SHP77 treated with DMSO at 0.1 percent for 48 hours (cell line): Measurements from ENCODE around the gene MYO5A.

Experiments used
- DNase-seq: peaks from one replicate; lab custom pipeline; 2025; lab: John Stamatoyannopoulos, UW

Gene MYO5A

DNA sequence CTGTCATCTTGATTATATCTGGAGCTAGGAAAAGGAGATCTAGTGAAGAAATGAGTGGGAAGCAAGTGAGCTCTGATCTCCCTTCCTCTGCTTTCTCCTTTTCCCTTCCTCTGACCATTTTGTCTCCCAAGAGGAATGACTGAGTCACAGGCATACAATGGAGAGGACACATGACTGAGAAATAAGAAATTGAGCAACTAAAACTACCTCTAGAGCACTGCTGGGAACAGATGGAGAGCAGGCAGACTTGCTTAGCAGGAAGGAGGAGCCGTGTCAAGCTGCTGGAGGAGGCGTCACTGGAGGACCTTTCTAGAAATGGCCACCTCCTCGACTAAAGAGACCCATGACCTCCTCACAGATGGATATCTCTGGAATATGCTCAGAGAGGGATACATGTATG, 166.2 kb downstream of the MYO5A start:
- DNase-seq, result no peak

DNA sequence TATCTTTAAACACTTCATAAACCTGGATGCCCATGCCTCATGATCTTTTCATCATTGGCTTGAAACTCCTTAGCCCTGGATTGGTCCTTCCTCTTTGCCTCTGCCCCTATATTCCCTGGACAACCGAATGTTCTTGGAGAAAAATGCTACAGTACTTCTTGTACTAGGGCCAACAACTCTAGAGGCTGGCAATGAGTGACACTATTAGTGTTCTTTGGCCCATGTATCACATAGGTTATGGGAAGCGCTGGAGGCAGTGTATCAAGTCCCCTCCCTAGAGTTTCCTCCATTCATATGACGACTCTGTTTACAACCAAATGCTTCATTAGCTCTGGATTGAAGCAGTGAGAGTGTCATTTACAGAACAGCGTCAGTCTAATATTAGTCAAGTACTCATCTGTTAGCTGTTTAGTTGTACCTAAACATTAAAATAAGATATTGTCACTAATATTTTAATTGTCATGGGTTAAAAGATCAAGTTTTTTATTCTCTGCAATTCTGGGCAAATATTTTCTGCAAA, 166.6 kb downstream of the MYO5A start:
- no peak for DNase-seq

DNA sequence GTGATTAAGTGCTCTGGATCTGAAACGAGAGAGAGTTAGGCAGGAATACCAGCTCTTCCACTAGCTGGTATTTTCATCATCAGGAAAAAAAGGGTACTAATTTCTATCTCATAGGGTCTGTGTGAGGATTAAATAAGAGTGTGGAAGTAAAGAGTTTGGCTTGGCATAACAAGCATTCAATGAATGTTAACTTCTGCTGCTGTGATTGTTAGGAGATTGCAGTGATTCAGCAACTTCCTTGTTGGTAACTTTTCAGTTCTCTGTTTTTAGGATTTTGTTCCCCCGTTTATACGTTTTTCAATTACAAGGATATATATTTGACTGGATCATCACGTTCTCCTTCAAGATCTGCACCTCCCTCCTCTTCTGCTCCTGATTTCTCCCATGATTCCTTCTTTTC, 167.2 kb downstream of the MYO5A start:
- DNase-seq, result no peak

DNA sequence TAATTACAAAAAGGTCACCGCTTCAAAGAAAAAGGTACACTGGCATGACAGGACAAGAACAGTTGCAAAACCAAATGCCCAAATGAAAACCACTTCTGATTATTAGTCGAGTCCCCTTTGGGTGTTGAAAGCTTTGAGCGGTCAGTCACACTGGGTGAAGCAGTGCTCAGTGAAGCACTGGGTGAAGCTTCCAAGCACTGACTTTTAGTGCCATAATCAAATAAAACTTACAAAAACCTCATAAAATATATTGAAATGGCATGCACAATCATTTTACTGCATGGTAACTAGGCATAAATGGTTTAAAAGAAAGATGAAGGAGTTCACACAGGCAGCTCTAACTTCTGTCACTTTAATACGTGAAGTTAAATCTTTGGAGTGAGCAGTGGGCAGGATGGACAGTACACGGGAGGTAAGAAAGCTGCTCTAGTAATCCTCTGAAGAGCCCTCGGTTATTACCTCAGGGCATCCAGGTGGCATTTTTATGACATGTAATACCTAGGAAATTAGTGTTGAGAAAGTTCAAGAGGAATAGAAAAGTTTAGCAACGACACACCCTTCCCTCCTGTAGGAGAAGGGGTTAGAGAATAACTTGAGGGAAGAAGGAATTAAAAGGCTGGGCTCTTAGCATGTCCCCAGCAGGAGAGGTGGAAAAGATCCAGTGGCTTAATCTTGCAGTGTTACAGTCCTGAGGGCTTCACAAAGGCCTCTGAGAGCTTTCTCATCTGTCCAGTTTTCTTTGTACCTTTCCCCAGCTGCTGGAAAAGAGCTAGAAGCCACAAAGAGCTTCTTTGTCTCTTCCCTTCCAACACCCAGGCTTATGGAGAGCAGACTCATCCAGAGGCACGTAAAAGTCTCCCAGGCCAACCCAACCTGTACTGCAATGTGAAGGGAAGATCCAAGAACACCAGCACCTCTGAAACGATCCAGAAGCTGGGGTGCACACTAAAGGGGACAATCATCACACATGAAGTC, 168.2 kb downstream of the MYO5A start:
- DNase-seq, result no peak

DNA sequence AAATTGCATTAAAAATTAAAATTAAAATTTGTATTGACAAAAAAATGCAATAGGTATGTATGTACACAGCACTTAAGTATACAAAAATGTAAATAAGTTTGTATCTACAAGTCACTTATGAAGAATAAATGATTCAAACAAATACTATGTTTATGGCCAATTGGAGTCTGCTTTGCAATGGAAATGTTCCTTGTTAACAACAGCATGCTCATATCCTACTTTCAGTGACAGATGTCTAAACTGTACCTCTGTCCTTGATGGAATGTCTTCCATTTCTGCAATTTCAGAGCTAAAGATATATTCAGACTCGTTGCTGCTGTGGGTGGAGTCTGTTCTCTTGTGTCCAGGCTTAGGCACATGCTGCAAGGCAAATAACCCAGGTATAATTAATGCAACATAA, 169.0 kb downstream of the MYO5A start:
- no peak for DNase-seq

DNA sequence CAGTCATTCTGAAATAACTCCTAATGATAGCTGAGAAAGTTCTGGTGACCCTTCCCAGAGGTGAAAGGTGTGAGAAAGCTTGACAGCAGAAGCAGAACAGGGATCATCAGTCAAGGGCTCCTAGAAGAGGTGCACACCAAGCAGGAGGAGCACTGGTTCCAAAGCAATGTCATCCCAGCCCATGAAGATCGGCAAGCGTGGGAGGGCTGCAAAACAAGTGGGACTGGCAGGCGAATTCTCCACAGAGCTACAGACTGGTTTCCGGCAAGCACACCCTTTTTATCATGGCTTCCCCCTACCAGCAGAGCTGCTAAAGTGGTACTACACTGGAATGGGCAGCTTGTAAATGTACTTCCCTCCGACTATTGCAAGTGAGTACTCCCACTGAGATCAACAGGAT, 170.7 kb downstream of the MYO5A start:
- DNase-seq, result no peak

DNA sequence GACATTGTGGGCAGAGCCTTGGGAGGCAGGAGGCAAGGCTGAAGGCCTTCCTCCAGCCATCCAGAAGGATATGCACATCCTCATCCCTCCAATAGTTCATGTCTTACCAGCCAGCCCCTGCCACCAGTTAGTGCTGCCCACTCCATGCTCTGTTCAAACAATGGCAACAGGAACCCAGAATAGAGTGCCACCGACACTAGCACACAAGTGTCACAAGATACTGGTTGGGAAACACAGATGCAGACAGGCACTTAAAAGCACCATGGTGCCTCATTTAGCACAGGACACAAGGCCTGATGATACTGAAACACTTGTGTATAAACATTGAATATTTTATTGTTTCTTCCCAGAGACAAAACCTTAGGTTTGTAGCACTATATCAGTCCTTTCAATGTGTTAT, 176.6 kb downstream of the MYO5A start:
- no peak for DNase-seq

DNA sequence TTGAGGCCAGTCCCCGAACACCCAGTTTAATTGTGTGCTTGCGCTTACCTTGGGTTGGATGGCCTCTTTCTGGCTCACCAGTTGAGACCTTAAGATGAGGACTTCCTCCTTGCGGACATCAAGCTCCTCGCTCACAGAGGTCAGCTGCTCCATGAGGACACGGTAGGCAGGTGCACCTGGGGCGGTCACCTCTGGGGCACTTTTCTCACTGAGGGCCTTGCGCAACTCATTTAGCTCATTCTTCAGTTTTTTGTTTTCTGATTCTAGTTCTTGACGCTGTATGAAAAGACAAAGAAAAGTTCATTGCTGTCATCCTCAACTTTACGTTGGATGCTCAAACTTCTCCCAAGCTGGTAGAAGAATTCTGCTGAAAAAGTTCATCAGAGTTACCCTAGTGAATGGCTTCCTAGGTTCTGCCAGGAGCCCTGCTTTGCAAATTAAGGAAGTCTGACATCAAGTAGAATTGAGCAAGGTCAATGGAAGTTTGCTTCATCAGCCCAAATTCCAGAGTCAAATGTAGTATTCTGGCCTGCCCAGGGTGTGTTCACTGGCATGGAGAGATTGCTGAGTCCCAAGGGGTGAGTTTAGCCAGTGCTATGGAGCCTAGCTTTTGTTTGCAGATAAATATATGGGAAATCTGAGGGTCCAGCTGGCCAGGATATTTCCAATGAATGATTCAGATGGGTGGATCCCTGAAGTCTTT, 177.3 kb downstream of the MYO5A start:
- no peak for DNase-seq

DNA sequence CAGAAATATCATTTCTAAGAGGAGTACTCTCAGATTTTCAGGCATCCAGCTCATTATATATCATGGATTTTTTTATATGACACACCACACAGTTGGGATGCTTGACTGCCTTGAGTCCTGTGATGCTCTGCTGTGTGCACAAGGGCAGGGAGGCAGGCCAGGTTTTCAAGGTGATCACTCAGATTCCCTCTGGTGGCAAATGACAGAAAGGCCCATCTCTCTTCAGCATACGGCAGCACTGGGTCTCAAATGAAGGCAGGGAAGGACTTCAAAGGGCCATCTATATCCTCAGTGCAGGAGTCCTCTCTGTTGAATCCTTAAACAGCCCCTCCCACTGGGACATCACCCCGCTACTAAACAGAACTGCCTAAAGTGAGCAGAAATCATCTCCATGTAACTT, 178.3 kb downstream of the MYO5A start:
- no peak for DNase-seq

DNA sequence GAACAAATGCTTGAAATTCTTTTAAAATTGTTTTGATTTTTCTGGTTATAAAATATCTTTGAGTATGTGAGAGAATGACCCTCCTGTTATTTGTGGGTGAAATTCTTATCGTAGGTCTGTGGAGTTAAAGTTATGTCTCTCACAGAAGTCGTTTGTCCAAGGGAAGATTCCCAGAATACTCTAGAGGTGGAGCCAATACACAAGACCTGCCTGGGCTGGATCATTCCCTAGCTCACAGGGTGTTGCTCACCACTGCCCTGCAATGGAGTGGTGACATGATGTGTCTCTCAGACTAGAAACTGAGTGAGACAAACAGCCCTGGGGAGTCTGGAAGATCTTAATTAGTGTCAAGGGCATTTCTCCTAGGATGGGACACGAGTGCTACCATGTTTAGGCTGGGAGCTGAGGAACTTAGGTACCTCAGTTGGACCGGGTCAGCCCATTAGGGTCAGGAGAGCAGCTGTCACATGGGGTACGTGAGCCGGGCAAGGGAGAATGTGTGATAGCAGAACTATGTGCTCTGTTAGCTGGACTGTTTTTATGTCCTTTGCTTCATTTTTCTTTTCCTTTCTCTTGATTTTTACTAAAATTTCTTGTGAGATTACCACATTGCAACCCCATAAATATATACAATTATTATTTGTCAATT, 179.5 kb downstream of the MYO5A start:
- DNase-seq, result no peak

DNA sequence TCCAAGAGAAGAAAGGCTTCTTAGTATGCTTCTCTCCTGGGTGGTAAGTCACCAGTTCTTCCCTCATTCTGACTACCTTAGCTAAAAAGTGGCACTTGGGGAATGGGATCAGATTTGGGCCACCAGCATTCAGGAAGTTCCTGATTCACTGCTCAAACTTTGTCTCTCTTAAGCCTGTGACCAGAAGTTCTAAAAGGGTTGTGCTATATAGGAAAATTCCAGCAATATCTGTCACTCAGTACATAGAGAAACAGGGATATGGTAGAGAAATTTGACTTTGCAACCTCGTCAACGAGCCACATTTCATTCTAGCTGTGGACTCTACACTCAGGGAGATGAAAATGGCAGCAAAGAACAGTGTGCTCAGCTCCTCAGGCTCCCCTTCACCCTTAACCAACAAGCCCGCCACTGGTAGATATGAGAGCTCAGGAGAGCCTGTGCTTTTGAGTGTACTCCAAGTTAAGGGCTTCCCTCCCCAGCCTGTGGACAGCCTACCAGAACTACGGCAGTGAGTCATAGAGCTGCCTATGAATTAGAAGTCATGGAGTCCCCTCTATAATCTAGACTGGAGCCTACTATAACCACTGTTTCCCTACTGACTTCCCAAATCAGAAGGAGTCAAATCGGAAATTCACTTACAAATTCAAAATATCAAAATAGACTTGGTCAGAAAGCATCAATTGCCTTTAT, 180.5 kb downstream of the MYO5A start:
- DNase-seq, result no peak

DNA sequence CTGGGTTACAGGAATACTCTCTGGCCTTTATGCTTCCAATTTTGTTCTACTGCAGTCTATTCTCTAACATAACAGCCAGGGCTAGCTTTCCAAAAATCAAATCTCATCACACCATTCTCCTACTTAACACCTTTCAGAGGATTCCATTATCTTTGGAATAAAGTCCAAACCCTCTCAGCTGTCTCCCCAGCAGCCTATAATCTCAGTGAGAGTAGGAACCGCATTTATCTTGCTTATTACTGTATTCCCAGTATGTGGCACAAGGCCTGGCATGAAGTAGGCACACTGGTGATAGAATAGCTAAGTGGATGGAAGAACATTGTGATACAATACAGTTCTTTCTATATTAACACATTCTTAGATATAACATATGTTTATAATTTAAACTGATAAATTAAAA, 184.1 kb downstream of the MYO5A start:
- DNase-seq, result no peak

DNA sequence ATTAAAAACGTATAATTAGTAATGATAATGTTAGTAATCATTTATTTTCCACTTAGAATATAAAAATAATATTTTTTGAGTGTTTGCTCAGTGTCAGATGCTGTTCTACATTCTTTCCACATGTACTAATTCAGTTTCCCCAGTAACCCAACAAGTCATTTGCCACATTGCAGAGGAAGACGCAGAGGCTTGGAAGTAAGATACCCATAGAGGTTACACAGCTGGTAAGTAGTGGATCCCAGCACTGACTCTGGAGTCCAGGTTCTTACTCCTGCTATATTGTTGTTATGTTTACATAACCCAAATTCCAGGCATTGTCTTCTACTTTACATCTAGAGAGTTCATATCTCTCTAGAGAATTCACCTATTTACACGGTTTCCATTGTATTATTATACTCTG, 184.8 kb downstream of the MYO5A start:
- no peak for DNase-seq

DNA sequence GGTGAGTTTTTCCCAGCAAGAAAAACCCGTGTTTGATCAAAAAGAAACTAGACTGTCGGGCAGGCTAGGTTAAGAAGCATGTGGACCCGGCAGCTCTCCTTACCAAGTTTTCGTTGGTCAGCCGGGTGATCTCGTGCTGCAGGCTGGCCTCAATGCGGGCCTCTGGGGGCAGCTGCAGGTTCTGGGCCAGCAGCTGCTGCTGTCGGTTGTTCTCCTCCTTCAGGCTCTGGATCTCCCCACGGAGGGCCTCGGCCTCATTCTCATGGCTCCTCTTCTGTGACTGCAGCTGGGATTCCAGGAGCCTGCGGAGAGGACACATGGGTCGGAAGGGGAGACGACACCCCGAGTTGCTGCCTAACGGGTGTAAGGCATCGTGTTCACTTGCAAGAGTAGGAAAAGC, 188.6 kb downstream of the MYO5A start:
- no peak for DNase-seq

DNA sequence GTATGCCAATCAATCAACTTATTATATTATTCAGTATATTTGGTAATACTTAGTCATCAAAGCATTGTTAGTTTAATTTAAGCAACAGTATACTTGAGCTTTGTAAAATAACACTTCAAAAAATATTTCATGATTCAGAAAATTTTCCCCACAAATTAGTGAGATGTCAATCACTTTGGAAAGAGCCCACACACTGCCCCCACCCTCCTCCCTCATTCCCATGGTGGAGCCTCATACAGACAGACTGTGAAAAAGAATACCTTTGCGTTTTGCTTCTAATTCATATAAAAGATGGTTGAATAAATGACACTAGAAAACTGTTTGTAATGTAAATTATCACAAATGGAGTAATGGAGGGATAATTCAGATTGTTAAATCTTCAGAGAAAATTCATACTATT, 189.8 kb downstream of the MYO5A start:
- no peak for DNase-seq

DNA sequence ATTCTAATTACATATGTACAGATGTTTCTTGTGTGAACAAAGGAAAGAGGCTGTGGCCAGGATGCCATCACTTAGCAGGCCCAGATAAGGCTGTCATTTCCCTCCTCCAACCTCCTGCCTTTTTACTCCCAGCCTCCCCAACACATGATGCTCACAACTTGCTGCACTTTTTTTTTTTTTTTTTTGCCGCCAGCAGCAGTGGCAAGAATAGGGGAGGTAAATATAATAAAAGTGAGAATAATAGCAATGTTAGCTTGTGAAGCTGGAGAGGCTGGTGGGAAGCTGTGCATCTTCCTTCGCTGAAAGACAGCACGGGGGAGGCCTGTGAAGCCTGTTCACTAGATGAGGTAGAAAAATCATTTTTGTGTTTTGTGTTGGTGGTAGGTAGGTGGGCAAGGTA, 190.6 kb downstream of the MYO5A start:
- DNase-seq, result no peak

DNA sequence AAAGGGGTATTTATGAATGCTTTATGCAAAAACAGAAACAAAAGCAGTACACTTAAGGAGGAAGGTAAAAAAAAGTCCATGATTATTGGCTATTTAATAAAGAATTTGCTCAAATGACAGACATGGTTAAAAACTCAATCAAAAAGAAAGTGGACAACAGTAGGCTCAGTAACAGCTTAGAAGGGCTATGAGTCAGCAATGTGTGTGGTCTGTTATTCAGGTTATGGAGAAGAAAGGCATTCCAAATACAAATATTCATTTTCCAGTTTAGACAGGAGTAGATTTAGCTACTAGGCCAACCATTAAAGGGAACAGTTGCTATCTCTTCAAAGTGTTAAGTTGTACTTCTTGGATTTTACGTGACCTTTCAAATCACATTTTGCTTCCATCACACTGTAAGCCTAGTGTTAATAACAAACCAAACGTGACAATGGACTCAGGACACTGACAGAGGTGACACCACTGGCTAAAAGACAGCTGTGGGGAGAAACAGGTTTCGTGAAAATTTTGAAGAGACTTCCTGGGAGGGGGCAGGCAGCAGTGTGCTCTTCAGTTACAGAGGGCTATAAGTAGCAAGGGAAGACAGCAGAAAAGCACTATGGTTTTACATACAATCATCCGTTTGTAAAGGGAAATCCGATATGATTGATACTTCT, 191.4 kb downstream of the MYO5A start:
- no peak for DNase-seq

DNA sequence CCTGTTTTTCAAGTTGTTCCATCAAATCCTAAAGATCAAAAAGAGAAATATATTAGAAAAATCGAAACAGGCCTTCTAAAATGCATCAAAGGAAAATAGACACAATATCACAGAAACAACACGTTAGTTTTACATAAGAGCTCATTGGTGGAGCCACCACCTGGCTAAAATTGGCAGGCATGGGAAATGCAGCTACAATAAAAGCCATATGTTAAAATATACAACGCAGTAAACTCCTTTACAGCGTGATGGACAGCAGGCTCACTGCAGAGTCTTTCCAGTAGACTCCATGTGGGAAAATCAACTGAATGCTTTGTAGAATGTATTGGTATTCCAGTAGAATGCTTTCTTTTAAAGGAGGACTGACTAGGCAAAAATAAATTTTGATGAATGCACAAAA, 192.2 kb downstream of the MYO5A start:
- DNase-seq, result no peak

DNA sequence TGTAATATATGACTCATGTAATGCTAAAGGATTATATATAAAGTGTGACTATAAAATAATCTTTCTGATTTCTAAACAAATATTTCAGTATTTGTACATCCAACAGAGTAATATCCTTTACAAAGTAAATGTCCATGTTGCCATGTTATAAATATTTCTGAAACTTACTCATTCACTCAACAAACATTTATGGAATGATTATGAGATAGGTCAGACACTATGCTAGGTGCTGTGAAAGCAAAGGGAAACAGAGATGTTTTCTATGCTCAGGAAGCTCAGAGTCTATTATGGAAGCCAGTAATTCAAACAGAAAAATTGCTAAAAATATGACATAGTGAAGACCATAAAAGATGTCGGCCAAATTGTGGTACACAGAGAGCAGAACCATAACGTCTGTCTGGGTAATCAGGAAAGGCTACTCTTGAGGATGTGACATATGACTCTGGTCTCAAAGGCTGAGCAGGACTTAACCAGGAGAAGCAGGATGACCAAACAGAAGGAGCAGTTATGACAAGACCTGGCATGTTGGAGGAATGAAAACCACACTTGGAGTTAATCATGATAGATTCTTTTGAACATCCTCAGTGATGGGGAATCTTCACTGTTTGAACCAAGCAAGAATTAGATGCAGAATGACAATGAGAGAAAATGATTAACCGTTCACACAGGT, 194.1 kb downstream of the MYO5A start:
- DNase-seq, result no peak

DNA sequence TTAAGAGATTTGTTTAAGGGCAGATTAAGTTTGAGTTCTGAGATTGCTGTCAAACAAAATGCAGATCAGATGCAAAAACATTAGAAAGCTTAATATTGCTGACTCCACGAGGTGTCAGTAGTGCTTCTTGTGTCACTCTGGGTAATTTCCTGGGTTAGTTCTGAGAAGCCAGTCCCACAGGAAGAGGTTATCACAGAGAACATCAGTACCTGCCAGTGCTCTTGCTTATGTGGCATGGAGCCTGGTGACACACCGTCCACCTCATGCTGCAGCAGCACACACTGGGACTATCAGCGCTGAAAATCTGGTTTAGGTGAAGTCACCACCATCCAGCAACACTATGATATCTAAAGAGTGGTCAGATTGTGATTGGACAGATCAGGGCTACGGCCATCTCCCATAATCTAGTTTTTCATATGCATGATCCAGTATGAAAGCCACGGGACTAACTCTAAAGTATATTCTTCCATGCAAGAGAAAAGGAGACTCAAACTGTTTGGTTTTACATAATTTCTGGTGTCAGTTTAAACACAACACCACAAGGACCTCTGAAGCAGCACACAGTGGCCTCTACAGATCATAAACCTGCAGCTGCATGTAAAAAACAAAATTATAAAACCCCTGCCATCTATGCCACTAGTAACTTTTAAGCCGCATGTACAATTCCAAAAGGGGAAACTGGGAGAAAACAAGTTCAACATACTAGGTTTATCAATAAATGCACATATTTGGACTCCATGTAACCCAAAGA, 197.0 kb downstream of the MYO5A start:
- no peak for DNase-seq
